Subcutaneous adipose tissue (tissue), 4 donors: ENCODE data around the gene CIT. TPM values are rescaled to one million over a fixed set of nuclear protein-coding genes. Genes with fewer than 3 reads are reported as not detected.

ENCODE experiments used
- total RNA-seq, 4 donors: library from RNA; depleted of rRNA; stranded (reverse); fragments of >200 nt; gene quantifications; one replicate each; pipeline ENCODE4 v1.1.0, GENCODE V29; 2016
- TF ChIP-seq, protein P1 (sequence below): fragments of 450-650 bp; IDR thresholded peaks from one replicate; pipeline ENCODE4 v1.5.1; 2016; ENCODE audit warnings: low read depth, mild to moderate bottlenecking, control low read depth, antibody characterized with exemption, moderate library complexity

CIT gene
- total RNA-seq, 4 donors from 2014 or later, result 1.3 to 5.3 (median 5.1) TPM

DNA sequence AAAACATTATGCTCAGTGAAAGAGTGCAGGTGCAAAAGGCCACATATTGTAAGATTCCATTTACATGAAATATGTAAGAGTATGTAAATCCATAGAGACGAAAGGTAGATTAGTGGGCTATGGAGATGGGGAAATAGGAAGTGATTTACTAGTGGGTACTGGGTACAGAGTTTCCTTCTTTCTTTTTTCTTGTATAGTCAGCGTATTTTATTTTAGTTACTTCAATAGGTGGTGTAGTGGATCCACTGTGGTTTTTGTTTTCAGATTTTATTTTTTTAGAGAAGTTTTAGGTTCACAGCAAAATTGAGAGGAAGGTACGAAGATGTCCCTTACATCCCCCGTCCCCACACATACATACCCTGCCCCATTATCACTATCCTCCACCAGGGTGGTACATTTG lies 6.1 kb upstream of the CIT start:
- TF ChIP-seq, protein P1, sequence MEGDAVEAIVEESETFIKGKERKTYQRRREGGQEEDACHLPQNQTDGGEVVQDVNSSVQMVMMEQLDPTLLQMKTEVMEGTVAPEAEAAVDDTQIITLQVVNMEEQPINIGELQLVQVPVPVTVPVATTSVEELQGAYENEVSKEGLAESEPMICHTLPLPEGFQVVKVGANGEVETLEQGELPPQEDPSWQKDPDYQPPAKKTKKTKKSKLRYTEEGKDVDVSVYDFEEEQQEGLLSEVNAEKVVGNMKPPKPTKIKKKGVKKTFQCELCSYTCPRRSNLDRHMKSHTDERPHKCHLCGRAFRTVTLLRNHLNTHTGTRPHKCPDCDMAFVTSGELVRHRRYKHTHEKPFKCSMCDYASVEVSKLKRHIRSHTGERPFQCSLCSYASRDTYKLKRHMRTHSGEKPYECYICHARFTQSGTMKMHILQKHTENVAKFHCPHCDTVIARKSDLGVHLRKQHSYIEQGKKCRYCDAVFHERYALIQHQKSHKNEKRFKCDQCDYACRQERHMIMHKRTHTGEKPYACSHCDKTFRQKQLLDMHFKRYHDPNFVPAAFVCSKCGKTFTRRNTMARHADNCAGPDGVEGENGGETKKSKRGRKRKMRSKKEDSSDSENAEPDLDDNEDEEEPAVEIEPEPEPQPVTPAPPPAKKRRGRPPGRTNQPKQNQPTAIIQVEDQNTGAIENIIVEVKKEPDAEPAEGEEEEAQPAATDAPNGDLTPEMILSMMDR, result no peak

DNA sequence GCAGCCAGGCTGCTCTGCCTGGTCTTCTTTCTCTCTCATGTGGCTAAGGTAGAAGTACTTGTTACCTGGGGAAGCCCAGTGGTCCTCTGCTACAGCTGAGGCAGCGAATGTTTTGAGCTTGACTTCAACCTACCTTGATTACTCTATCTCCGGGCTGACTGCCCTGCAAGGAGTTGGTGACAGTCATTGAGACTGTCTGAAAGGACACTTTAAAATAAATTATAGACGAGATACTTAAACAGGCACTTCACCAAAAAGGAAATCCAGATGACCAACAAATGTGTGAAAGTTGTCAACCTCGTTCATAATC lies 474 bp upstream of the CIT start:
- TF ChIP-seq, protein P1, result no peak

DNA sequence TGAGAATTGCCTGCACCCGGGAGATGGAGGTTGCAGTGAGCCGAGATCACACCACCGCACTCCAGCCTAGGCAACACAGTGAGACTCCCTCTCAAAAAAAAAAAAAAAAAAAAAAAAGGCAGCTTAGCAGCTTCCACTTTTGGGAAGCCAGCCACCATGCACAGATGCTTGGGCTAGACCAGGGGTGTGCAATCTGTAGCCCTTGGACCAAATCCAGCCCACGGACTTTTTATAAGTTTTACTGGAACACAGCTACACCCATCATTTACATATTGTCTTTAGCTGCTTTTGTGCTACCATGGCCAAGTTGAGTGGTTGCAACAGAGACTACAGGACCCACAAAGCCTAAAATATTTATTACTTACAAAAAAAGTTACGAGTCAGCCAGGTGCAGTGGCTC lies 6.7 kb downstream of the CIT start:
- TF ChIP-seq, protein P1, result no peak

DNA sequence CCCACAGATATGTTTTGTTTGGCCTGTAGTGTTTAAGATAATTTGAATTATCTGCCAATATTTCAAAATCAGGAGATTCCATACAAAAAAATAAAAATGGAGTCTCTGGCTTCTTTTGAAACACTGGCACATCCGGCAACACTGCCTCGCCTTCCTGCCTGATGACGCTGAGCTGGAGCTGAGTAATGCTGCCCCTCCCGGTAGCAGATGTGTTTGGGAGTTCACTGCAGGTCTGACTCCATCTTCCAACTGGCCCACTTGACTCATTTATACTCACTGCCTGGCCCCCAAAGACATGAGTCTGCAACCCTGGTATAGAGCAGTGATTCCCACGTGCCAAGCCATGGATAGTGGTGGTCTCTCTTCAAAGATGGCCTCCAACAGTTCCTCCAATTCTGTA lies 7.4 kb downstream of the CIT start:
- TF ChIP-seq, protein P1, result no peak

DNA sequence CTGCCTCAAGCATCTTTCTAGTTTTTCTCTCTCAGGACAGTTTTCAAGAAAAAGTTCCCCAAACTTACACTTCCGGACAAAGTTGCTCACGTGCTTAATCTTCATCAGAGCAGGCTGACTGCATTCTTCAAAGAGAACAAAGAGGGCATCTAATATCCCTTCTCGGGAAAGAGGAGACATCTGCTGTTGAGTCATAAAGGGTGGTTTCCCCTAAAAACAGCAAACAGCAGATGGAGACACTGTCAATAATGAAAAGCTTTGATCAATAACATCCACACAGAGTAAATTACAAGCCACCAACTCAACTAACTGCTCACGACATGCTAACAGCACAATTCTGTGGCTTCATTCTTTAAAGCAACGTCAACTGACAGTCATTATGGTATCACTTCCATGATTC lies 8.1 kb downstream of the CIT start:
- TF ChIP-seq, protein P1, result no peak

DNA sequence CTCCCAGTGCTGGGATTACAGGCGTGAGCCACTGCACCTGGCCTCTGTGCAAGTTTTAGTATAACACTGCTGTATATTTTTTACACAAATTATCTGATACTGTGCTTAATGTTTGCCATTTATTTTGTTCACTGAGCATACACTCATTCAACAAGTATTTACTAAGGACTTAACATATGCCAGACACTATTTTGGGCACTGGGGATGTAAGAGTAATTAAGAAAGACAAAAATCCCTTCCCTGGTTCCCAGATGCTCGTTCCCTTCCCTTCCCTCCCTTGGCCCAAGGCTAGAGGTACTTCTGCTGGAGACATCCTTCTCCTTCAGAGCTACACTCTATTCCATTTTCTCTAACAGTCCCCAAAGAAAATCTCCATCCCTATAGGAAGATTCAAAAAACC lies 12.5 kb downstream of the CIT start:
- TF ChIP-seq, protein P1, result no peak

DNA sequence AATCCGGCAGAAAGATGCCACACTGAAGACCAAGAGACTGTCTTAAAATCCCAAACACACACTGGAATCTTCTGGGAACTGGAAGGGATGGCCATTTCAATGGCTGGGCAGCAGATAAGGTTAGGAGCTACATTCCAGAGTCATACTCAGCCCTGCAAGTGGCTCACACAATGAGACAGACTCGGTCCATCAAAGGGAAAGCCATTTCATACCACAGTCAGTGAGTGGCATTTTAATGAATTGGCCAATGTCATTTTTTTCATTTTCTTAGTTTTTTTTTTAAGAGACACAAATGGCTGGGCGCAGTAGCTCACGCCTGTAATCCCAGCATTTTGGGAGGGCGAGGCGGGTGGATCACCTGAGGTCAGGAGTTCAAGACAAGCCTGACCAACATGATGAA lies 17.9 kb downstream of the CIT start:
- TF ChIP-seq, protein P1, result no peak

DNA sequence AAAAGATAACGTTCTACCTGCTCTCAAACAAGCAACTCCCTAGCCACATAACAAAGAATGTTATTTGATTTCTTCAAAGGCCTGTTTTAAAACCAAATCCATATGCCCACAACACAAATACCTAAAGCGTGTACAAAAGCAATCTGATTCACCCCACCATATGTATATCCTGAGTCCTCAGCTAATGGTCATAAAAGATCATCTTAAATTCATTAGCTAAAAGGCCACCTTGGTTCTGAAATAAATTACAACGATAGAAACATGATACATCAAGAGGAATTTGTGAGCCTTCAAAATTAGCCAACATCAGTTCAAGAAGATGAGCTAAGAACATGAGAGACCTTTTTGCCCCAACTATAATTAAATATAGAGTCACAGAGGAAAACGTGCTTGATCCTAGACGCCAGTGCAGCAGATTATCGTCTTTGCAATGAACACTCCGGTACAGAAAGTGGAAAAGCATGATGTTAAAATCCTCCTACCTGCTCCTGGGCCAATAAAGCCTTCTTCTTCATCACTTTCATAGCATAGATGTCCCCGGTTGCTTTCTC lies 20.0 kb downstream of the CIT start:
- TF ChIP-seq, protein P1, result no peak
